GM19023 (cell line): ENCODE results near the gene NPLOC4.
"Not testable (repeated sequence)": the region's sequence is repeated elsewhere in the genome, so short reads cannot be mapped to it uniquely, and the experiment has no call there.

Source experiments
- ATAC-seq: cut with Tn5 transposase; IDR thresholded peaks from one replicate; pipeline ENCODE4 v1.9.1; 2021; ENCODE audit warnings: mild to moderate bottlenecking, moderate library complexity; ENCODE audit not compliant: unreplicated experiment

NPLOC4 gene

DNA sequence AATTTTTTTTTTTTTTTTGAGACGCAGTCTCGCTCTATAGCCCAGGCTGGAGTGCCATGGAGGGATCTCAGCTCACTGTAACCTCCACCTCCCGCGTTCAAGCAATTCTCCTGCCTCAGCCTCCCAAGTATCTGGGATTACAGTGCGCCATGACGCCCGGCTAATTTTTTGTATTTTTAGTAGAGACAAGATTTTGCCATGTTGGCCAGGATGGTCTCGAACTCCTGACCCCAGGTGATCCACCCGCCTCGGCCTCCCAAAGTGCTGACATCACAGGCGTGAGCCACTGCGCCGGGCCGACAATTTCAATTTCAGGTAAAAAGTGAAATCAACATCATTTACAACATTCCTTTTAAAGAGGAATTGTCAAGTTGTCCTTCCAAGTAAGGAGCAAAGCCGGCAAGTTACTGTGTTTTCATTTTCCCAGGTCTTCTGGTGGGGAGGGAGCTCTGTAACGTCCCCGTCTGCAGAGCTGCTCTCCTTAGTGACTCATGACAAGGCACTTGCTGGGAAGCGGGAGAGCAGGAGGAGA lies 873 bp downstream of the NPLOC4 start:
- ATAC-seq = peak; percentile 12

GRCh38 chr17:81635431-81635830 lies 1.5 kb downstream of the NPLOC4 start:
- ATAC-seq = no peak

- no peak for ATAC-seq
Observed at GRCh38 chr17:81631482-81631881, 5.4 kb downstream of the NPLOC4 start.

DNA sequence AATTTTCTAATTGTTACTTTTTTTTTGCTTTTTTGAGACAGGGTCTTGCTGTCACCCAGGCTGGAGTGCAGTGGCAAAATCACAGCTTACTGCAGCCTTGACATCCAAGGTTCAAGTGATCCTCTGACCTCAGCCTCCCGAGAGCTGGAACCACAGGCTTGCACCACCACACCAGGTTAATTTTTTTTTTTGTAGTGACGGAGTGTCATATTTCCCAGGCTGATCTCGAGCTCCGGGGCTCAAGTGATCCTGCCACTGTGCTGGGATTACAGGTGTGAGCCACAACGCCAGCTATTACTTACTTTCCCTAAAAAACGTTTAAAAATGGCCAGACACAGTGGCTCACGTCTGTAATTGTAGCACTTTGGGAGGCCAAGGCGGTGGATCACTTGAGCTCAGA lies 6.6 kb downstream of the NPLOC4 start:
- no peak for ATAC-seq

GRCh38 chr17:81621494-81622130 lies 15.3 kb downstream of the NPLOC4 start:
- ATAC-seq = no peak

DNA sequence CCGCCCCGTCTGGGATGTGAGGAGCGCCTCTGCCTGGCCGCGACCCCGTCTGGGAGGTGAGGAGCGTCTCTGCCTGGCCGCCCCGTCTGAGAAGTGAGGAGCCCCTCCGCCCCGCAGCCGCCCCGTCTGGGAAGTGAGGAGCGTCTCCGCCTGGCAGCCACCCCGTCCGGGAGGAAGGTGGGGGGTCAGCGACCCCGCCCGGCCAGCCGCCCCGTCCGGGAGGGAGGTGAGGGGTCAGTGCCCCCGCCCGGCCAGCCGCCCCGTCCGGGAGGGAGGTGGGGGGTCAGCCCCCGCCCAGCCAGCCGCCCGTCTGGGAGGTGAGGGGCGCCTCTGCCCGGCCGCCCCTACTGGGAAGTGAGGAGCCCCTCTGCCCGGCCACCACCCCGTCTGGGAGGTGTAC lies 18.6 kb downstream of the NPLOC4 start:
- not testable (repeated sequence) for ATAC-seq

- ATAC-seq = no peak
Observed at GRCh38 chr17:81616877-81617276, 20.0 kb downstream of the NPLOC4 start.

- ATAC-seq = no peak
Observed at GRCh38 chr17:81615401-81615930, 21.4 kb downstream of the NPLOC4 start.

GRCh38 chr17:81612172-81612970 lies 24.5 kb downstream of the NPLOC4 start:
- ATAC-seq = no peak

- ATAC-seq = no peak
Observed at GRCh38 chr17:81609541-81610311, 27.2 kb downstream of the NPLOC4 start.

- no peak for ATAC-seq
Observed at GRCh38 chr17:81608605-81609004, 28.3 kb downstream of the NPLOC4 start.

GRCh38 chr17:81608082-81608481 lies 28.8 kb downstream of the NPLOC4 start:
- no peak for ATAC-seq

DNA sequence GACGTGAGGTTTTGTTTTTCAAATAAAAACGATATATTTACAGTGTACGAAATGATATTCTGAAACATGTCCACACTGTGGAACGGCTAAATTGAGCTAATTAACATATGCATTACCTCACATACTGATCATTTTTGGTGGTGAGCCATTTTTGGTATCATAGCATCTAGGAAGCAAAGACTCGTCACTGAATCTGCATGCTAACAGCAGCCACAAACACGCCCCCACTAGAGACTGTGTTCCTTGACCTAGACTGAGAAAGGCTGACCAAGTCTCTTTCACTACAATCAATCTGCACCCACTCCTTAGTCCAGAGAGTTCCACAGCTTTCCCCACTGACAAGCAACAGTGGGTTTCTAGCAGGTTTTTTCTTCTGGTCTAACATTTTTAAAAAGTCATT lies 29.5 kb downstream of the NPLOC4 start:
- ATAC-seq = no peak

- no peak for ATAC-seq
Observed at GRCh38 chr17:81603846-81604610, 32.9 kb downstream of the NPLOC4 start.

GRCh38 chr17:81601525-81602120 lies 35.3 kb downstream of the NPLOC4 start:
- no peak for ATAC-seq

GRCh38 chr17:81599719-81600486 lies 37.0 kb downstream of the NPLOC4 start:
- ATAC-seq = no peak

- no peak for ATAC-seq
Observed at GRCh38 chr17:81593105-81593871, 43.6 kb downstream of the NPLOC4 start.

- no peak for ATAC-seq
Observed at GRCh38 chr17:81591971-81592370, 44.9 kb downstream of the NPLOC4 start.

GRCh38 chr17:81590121-81590520 lies 46.8 kb downstream of the NPLOC4 start:
- no peak for ATAC-seq
